GM19240 (cell line): ENCODE results near the gene STARD7.

Experiments used
- DNase-seq: peaks from one replicate; pipeline ENCODE4 v3.0.0; 2011; ENCODE audit warnings: low spot score; ENCODE audit not compliant: insufficient read length

Gene STARD7

DNA sequence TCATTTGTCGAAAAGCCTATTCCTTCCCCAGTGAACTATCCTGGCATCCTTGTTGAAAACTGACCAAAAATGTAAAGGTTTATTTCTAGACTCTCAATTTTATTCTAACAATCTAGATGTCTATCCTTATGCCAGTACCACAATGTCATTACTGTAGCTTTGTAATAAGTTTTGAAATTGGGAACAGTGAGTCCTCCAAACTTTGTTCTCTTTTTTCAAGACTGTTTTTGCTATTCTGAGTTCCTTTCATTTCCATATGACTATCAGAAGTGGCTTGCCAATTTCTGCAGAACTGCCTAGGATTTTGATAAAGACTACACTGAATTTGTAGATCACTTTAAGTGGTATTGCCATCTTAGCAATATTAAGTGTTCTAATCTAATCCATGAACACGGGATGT, 9.7 kb downstream of the STARD7 start:
- DNase-seq, result no peak

- DNase-seq, result no peak
These were observed 10.9 kb downstream of the STARD7 start for GRCh38 chr2:96197546-96198255.

DNA sequence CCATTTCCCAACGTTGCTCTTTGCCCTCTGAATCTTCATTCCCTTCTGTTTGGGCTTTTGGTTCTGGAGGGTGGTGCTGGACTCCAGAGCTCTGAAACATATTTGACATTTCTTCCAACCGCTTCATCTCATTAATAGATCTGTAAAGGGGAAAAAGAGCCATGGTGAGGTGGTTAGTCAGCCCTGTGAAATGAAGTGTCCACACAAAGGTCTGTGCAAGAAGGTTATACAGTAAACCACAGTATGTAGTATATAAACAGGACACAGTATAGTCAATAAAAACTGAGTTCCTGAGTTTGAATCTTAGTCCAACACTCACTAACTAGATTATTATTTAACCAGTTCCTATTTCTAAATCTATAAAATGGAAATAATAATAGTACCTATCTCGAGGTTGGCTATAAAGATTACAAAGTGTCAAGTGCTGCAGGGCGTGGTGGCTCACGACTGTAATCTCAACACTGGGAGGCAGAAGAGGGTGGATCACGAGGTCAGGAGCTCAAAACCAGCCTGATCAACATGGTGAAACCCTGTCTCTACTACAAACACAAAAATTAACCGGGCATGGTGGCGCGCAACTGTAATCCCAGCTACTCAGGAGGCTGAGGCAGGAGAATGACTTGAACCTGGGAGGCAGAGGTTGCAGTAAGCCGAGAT, 13.1 kb downstream of the STARD7 start:
- DNase-seq, result no peak

DNA sequence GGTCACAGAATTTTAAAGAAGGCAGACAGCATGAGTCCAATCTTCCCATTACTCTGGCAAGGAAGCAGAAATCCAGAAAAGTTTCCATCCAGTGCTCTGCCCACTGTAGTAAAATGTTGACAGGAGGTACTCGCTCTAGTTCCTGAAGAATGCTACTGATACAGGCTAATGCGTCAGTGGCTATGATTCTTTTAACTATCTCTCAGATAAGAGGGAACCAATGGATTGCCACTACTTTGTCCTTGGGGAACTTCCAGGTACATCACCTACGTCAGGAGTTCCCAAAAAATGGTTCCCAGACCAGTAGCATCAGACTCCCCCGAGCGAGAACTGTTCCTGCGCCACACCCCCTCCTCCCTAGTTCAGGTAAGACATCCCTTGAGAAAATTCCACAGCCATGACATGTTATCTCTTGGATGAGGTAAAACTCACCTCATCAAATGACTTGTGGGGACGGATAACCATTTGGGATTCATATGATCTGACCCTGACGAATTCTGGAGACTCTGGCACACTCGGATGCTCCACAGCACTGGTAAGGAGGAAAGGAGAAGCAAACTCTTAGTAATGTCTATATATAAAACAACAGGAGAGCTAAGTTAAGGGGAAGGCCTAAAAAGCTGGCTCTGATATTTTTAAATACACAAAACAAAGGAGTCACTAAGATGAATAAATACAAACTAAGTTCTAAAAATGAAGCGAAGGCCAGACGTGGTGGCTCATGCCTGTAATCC, 16.5 kb downstream of the STARD7 start:
- DNase-seq, result no peak

GRCh38 chr2:96188821-96189526, 19.7 kb downstream of the STARD7 start:
- no peak for DNase-seq

- no peak for DNase-seq
These were observed 22.1 kb downstream of the STARD7 start for GRCh38 chr2:96186562-96186961.

DNA sequence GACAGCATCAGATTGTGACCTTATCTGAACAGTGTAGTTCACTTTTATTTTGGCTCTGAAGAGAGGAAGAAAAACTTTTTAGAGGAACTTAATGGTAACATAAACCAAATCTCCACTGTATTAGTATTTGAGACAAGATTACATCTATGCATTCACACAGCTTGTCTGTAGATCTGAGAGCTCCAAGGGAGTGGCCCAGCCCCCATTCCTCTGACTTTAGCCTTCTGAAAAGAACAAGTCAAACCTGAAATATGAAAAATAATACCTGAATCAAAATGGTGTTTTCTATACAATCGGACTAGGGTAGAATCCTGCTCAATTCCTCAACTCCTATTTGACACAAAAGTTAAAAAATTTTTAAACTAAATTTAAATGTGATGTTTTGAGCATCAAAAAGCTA, 23.1 kb downstream of the STARD7 start:
- DNase-seq, result no peak

DNA sequence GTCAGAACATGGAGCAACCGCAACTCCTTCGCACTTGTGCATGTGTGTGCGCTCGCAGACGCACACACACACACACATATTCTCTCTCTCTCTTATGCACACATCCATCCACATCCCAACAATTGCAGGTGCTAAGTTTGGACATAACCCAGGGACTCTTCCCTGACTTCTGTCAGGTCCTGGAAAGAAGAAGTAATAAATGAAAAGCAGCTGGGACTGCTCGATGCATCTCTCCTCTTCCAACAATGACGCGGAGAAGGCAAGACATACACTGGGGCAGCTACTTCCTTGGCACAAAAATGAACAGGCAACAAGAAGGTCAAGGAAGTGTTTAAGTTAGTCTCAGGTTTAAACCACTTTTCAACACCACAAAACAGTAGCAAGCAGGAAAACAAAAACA, 23.6 kb downstream of the STARD7 start:
- DNase-seq, result no peak

DNA sequence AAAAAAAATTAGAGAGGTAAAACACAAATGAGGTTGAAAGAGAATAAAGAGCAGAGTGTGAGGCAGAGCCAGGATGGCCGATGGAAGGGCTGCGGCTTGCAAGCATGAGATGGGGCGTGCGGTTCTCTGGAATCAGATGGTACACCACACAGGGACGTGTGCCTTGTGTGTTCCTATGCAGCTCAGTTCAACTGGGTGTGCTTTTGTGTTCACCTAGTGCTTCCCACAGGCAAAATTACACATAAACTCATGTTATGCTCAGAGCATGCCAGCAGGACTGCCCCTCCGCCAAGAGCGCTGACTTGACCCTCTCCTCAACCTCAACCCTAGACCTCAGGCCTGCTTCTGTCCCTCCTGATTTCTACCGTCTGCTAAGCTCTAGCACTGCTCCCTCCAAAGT, 24.4 kb downstream of the STARD7 start:
- no peak for DNase-seq

DNA sequence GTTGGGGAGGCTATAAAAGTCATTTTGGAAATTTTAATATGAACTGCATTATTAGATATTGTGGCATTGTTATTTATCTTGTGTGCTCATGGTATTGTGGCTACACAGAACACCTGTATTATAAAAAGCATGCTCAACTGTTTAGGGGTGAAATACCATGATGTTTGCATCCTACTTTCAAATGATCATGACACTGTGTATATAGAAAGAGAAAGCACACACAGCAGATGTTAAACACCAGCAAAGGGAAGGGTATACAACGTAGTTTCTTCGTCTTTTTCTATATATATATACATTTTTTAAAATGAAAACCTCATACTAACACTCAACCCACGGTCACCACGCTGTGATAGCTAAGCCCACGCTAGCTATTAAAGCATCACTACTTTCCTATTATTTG, 27.1 kb downstream of the STARD7 start:
- no peak for DNase-seq

- no peak for DNase-seq
These were observed 28.1 kb downstream of the STARD7 start for GRCh38 chr2:96180521-96180920.

GRCh38 chr2:96180002-96180401, 28.6 kb downstream of the STARD7 start:
- DNase-seq, result no peak

- DNase-seq, result no peak
These were observed 32.0 kb downstream of the STARD7 start for GRCh38 chr2:96176661-96177060.

GRCh38 chr2:96175951-96176350, 32.7 kb downstream of the STARD7 start:
- no peak for DNase-seq

GRCh38 chr2:96174251-96175144, 34.1 kb downstream of the STARD7 start:
- DNase-seq, result no peak

- DNase-seq, result no peak
These were observed 36.8 kb downstream of the STARD7 start for GRCh38 chr2:96171831-96172230.

DNA sequence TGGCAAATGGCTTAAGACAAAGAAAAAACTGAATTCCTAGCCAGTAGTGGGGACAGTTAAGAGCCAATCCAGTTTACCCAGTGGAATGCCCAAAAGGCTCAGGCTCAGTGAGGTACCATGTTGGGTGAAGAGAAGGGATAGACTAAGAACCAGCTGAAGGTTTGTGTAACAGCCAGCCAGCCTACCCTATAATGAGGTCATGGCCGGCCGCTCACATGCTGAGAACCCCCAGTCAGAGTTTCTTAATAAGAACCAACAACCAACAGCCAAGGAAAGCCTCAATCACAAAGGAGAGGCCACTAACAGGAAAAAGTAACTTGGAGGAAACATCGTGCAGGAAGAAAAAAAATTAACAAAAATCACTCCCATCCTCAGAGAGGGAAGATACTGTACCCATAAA, 38.0 kb downstream of the STARD7 start:
- no peak for DNase-seq

DNA sequence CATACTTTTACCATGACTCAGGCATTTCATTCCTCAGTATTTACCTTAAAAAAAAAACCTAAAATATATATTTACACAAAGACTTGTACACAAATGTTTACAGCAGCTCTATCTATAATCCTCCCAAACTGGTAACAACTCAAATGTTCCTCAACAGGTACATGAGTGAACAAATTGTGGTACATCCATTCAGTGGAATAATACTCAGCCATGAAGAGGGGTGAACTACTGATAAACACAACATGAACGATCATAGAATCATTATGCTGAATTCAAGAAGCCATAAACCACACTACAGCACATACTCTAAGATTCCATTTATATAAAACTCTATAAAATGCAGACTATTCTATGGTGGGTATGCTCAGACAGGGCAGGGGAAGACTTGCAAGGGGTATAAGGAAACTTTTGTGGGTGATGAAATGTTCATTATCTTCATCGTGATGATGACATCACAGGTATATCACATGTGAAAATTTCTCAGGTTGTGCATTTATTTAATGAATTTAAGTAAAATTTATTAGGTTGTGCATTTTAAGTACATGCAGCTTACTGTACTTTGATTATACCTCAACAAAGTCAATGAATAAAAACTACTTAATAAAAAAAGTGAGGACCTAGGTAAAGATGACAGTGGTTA, 38.6 kb downstream of the STARD7 start:
- DNase-seq, result no peak

- no peak for DNase-seq
These were observed 41.1 kb downstream of the STARD7 start for GRCh38 chr2:96167407-96168013.
